GM04503 (cell line): ENCODE measurements around the gene PDC.

Experiments used
- DNase-seq: peaks from one replicate; pipeline ENCODE4 v3.0.0-alpha.2; 2012; ENCODE audit warnings: low read depth

PDC gene

GRCh38 chr1:186461014-186461413 is at the start of gene PDC:
Gene PDC (minus strand): TSS chr1:186461114. CDS start chr1:186449459, 11,655 bp downstream.
- DNase-seq: no peak

DNA sequence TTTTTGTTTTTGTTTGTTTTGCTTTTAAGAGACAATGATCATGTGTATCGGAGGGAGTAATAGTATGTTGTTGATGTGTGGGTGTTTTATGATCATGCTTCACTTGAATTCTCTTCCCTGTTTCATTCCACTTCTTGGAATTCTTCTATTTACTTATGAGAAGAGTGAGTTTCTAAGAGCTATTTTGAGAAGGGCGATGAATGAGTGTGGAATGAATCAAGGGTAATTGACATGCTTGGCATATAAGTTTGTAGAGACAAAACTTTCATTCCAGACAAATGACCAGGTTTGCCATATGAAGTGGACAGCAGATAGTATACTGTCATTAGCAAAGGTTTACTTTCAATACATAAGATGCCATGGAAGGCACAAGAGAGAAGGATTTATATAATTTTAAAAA is 42.3 kb upstream of the PDC start:
- DNase-seq: no peak

DNA sequence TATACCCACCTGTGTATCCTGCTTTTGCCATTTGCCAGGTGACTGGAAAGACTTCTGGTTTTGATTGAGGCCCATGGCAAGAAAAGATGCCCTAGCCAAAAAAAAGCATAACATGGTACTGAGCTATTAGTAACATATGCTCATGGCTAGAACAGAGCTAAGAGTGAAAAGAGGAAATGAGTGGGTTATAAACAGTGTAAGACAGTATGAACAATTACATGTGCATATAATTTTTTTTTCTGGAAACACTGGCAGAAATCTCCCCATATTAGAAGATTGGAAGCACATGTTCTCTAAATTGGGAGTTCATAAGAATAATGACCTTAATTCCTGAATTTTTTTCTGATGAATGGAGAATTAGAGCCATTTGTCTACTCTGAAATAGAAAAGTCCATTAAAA is 41.2 kb upstream of the PDC start:
- DNase-seq: no peak

GRCh38 chr1:186500804-186501203 is 39.9 kb upstream of the PDC start:
- DNase-seq: no peak

DNA sequence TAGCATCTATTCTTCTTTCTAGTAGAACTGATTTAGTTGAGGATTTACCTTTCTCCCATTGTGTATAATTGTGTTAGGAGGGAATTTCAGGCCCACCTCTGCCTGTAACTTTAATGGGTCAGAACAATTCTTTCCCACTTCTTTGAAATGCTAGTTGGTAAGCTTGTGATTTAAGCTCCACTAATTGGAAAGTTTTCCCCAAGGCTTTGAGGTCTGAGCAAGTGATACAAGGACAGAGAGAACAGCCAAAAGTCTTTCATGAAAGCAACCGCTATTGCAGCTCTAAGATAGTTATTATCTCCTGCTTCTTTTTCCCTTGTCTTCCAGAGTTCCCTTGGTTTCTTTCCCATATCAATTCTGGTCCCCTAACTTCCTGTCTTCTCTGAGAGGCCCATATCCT is 38.7 kb upstream of the PDC start:
- no peak for DNase-seq

GRCh38 chr1:186498695-186499389 is 37.9 kb upstream of the PDC start:
- no peak for DNase-seq

DNA sequence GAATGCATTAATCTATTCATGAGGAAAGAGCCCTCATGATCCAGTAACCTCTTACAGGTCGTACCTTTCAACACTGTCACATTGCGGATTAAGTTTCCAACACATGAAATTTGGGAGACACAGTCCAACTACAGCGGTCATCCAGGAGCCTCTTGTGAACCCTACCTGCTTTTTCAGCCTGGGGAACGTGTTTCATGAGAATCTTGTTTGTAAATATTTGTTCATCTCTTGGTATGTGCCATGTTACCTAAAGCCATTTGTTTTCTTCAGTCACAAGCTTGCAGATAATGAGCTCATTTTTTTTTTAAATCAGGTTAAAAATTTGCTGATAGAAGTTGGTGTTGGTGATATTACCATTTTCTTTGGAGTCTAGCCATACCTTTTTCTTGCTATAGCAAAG is 37.2 kb upstream of the PDC start:
- DNase-seq: no peak

- DNase-seq: no peak
These were observed 36.7 kb upstream of the PDC start for GRCh38 chr1:186497651-186498050.

GRCh38 chr1:186496171-186496851 is 35.4 kb upstream of the PDC start:
- no peak for DNase-seq

- DNase-seq: no peak
These were observed 33.9 kb upstream of the PDC start for GRCh38 chr1:186494832-186495271.

- no peak for DNase-seq
These were observed 31.8 kb upstream of the PDC start for GRCh38 chr1:186492531-186493291.

DNA sequence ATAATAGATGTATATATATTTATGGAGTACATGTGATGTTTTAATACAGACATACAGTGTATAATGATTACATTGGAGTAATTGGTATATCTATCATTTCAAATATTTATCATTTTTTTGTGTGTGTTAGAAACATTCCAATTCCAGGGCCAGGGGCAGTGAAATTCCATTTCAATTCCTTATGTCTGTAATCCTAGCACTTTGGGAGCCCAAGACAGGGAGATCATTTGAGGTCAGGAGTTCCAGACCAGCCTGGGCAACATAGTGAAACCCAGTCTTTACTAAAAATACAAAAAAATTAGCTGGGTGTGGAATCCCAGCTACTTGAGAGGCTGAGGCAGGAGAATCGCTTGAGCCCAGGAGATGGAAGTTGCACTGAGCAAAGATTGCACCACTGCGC is 30.4 kb upstream of the PDC start:
- DNase-seq: no peak

DNA sequence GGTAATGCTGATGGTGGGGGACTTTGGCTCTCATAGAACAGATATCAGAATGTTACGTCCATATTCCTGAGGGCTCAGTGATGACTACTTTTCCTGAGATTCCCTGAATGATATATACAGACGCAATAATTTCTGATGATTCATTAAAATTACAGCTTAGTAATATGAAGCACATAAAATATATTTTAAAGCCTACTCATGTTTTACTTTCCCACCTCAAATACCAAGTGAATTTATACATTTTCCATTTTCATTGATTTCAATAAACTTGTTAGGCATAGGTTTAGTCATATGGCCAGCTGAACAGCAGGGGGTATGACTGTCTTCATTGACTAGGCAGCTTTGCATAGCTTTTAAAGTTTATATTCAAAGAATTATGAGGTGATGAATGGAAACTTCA is 26.2 kb upstream of the PDC start:
- DNase-seq: no peak

DNA sequence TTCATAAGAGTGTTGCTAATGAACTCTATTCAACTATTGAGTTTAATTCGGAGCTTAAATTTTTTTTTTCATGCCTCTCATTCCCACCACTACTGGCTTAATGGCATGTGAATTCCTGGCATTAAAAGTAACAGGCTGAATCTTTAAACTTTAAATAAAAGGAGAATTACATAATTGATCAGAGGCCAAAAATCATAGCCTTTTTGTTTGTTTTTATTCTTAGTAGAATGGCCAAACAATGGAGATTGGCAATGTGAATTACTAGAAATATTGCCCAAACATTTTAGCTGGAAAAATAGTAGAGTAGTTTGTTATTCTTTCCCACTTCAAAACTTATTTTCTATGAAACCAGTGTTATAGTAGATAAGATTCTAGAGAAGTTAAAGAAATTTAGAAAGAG is 25.1 kb upstream of the PDC start:
- no peak for DNase-seq

DNA sequence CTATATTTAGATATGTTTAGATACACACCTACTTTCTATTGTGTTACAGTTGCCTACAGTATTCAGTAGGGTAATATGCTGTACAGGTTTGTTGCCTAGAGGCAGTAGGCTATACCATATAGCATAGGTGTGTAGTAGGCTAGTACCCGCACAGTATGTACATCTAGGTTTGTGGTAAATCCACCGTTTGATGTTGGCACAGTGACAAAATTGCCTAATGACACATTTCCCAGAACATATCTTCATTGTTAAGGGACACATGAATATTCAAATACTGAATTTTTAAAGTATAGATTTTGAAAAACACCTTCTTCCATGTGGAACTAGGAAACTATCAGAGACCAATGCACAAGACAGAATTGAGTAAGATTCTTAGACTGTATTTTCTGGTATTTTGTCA is 22.6 kb upstream of the PDC start:
- DNase-seq: no peak

- DNase-seq: no peak
These were observed 21.8 kb upstream of the PDC start for GRCh38 chr1:186482661-186483255.

DNA sequence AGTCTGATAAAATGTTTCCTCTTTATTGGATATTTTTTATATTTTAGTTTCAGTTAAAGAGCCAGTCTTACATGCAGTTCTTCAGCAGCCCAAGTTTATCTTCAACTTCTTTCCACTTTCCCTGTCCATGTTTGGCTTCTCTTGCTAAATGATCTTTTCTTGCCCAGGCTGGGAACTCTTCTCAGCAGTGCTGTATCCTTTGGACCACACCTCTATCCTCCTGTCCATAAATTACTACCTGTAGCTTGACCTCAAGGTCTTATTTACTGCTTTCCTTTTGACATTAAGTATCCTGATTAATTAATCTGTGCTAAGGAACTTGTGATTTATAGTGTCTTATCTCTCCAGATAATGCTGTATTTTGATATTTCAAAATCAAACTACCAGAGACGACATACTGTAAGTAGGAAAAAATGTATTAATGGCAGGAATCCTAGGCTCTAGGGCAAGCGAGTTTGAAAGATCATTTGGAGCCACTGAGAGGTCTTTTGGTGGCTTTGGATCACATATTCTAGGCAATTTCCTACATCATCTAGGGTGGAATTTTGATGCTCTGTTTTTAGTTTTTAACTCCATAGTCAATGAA is 20.5 kb upstream of the PDC start:
- no peak for DNase-seq

- DNase-seq: no peak
These were observed 18.2 kb upstream of the PDC start for GRCh38 chr1:186479162-186479561.

DNA sequence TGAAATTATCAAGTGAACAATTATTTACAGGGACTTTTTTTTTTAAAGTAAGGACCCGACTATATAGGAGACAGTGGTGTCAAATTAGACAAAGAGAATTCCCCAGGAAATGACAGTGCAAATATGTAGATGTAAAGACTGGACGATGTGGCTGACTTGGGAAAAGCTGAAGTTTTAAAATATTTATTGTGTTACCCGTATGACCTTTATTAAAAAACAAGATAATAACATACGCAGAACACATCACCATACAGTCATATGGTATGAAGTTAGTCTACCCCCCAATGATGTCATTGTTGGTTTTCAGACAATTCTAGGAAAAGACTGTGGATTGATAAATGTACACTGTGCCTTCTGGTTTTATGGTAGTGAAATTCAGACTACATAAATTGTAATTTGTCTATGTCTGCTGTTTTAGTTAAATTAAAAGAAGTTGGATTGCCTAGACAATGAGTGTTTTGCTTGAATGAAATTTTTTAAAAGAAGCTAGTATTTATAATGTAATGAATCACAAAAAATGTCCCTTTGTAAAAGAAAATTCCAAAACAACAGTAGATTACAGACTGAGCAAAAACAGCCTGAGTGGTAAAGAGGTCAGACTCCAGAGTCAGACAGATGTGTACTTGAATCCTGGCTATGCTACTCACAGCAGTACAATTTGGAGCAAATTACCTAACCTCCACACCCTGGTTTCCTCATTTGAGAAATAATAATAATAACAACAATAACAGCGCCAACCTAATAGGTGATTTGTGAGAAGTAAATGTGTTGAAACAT is 15.5 kb upstream of the PDC start:
- no peak for DNase-seq

- no peak for DNase-seq
These were observed 13.3 kb upstream of the PDC start for GRCh38 chr1:186474208-186474607.

GRCh38 chr1:186473047-186473446 is 12.1 kb upstream of the PDC start:
- DNase-seq: no peak

DNA sequence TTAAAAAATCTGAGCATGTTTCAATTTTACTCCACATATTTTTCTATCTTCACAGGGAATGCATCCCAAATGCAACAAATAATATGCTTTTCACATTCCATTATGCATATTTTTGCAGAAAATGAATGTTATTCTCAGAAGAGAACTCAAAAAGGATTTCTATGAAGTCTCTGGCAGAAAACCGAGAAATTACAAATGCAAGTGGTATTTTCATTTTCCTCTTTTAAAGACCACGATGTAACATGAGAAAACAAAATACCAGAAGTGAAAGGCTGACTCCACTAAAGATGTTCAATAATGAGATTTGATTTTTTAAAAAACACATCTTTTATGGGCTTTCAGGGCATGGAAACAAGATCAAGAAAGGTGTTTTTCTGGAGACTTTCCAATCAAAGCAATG is 5.0 kb upstream of the PDC start:
- no peak for DNase-seq
